Measurements from ENCODE around the gene TUBB3. TPM values are rescaled to one million over a fixed set of nuclear protein-coding genes. Genes with fewer than 3 reads are reported as not detected.

Gene TUBB3
- total RNA-seq, 3 donors from 2014 or later, result 1.6 to 2.9 (median 1.8) TPM

- H3K27ac ChIP-seq, result no peak overlapping the region
- H3K36me3 ChIP-seq, result peaks cover 18% of the 10 kb centered on the region
- H3K9me3 ChIP-seq, result no peaks in the 10 kb centered on the region
- H3K4me3 ChIP-seq, result no peak overlapping the region
- intact Hi-C loops (cut with DNase I; ENCODE audit: low total_unique reads), result no loop called here
- no peaks in the 10 kb centered on the region for H3K4me1 ChIP-seq
- TF ChIP-seq POLR2AphosphoS5 (IDR thresholded peaks at IDR 0.05), result no peak
- no peak for TF ChIP-seq POLR2A (IDR thresholded peaks at IDR 0.05)
- TF ChIP-seq, protein P1, sequence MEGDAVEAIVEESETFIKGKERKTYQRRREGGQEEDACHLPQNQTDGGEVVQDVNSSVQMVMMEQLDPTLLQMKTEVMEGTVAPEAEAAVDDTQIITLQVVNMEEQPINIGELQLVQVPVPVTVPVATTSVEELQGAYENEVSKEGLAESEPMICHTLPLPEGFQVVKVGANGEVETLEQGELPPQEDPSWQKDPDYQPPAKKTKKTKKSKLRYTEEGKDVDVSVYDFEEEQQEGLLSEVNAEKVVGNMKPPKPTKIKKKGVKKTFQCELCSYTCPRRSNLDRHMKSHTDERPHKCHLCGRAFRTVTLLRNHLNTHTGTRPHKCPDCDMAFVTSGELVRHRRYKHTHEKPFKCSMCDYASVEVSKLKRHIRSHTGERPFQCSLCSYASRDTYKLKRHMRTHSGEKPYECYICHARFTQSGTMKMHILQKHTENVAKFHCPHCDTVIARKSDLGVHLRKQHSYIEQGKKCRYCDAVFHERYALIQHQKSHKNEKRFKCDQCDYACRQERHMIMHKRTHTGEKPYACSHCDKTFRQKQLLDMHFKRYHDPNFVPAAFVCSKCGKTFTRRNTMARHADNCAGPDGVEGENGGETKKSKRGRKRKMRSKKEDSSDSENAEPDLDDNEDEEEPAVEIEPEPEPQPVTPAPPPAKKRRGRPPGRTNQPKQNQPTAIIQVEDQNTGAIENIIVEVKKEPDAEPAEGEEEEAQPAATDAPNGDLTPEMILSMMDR (IDR thresholded peaks at IDR 0.05), result no peak
- DNase-seq (ENCODE audit: low spot score in 2 of 2), result no peak
- H3K27me3 ChIP-seq, result no peaks in the 10 kb centered on the region
Measured at GRCh38 chr16:89892055-89892630, 31.0 kb upstream of the TUBB3 start.

GRCh38 chr16:89892635-89893034 lies 30.5 kb upstream of the TUBB3 start:
- Histone ChIP-seq H3K36me3 (peaks cover 18% of the 10 kb centered on the region), H3K27ac (no peak overlapping the region), H3K27me3 (no peaks in the 10 kb centered on the region), H3K4me1 (no peaks in the 10 kb centered on the region), H3K9me3 (no peaks in the 10 kb centered on the region), H3K4me3 (no peak overlapping the region)
- TF ChIP-seq POLR2A (IDR thresholded peaks at IDR 0.05) (no peak), POLR2AphosphoS5 (IDR thresholded peaks at IDR 0.05) (no peak)
- TF ChIP-seq, protein P1 (IDR thresholded peaks at IDR 0.05), result no peak
- DNase-seq (ENCODE audit: low spot score in 2 of 2), result no peak
- intact Hi-C loops (cut with DNase I; ENCODE audit: low total_unique reads), result no loop called here

- intact Hi-C loops (cut with DNase I; ENCODE audit: low total_unique reads), result no loop called here
- no peaks in the 10 kb centered on the region for H3K27me3 ChIP-seq
- no peak for TF ChIP-seq POLR2AphosphoS5 (IDR thresholded peaks at IDR 0.05)
- TF ChIP-seq, protein P1 (IDR thresholded peaks at IDR 0.05), result no peak
- no peak for TF ChIP-seq POLR2A (IDR thresholded peaks at IDR 0.05)
- peaks cover 18% of the 10 kb centered on the region for H3K36me3 ChIP-seq
- no peaks in the 10 kb centered on the region for H3K4me1 ChIP-seq
- no peak for DNase-seq (ENCODE audit: low spot score in 2 of 2)
- H3K27ac ChIP-seq, result no peak overlapping the region
- no peak overlapping the region for H3K4me3 ChIP-seq
- H3K9me3 ChIP-seq, result no peaks in the 10 kb centered on the region
Measured at GRCh38 chr16:89893642-89894548, 29.2 kb upstream of the TUBB3 start.

GRCh38 chr16:89895482-89896250 lies 27.5 kb upstream of the TUBB3 start:
- no peak for DNase-seq (ENCODE audit: low spot score in 2 of 2)
- Histone ChIP-seq H3K27me3 (no peaks in the 10 kb centered on the region), H3K36me3 (peaks cover 18% of the 10 kb centered on the region), H3K9me3 (no peaks in the 10 kb centered on the region), H3K27ac (no peak overlapping the region), H3K4me3 (no peak overlapping the region), H3K4me1 (no peaks in the 10 kb centered on the region)
- intact Hi-C loops (cut with DNase I; ENCODE audit: low total_unique reads), result no loop called here
- TF ChIP-seq POLR2A (IDR thresholded peaks at IDR 0.05), result no peak
- TF ChIP-seq, protein P1 (IDR thresholded peaks at IDR 0.05), result no peak
- no peak for TF ChIP-seq POLR2AphosphoS5 (IDR thresholded peaks at IDR 0.05)

Data from breast epithelium (tissue), 4 donors.